Ishikawa (cell line): ENCODE measurements around the gene MRPL45.

Source experiments
- CEBPB ChIP-seq: IDR thresholded peaks from 2 replicates; pipeline ENCODE4 v1.6.1; 2012
- CREB1 ChIP-seq: IDR thresholded peaks from 2 replicates; pipeline ENCODE4 v1.6.1; 2012; ENCODE audit warnings: low read depth
- EGR1 ChIP-seq: IDR thresholded peaks from 2 replicates; pipeline ENCODE4 v1.6.1; 2012
- EP300 ChIP-seq: IDR thresholded peaks from 2 replicates; pipeline ENCODE4 v1.6.1; 2012; ENCODE audit warnings: borderline replicate concordance
- FOXM1 ChIP-seq: IDR thresholded peaks from 2 replicates; pipeline ENCODE4 v1.6.1; 2012; ENCODE audit warnings: low read depth, borderline replicate concordance
- MAX ChIP-seq: IDR thresholded peaks from 2 replicates; pipeline ENCODE4 v1.6.1; 2012
- NFIC ChIP-seq: IDR thresholded peaks from 2 replicates; pipeline ENCODE4 v1.6.1; 2012
- RAD21 ChIP-seq: IDR thresholded peaks from 2 replicates; pipeline ENCODE4 v1.6.1; 2012; ENCODE audit warnings: low read depth
- REST ChIP-seq: IDR thresholded peaks from 2 replicates; pipeline ENCODE4 v1.6.1; 2012; ENCODE audit warnings: low read depth, mild to moderate bottlenecking
- TAF1 ChIP-seq: IDR thresholded peaks from 2 replicates; pipeline ENCODE4 v1.6.1; 2012; ENCODE audit warnings: low read depth, mild to moderate bottlenecking
- TCF12 ChIP-seq: IDR thresholded peaks from 2 replicates; pipeline ENCODE4 v1.6.1; 2012; ENCODE audit warnings: low read depth
- TEAD4 ChIP-seq: IDR thresholded peaks from 2 replicates; pipeline ENCODE4 v1.6.1; 2012
- USF1 ChIP-seq: IDR thresholded peaks from 2 replicates; pipeline ENCODE4 v1.6.1; 2012
- YY1 ChIP-seq: IDR thresholded peaks from 2 replicates; pipeline ENCODE4 v1.6.1; 2012; ENCODE audit warnings: low read depth
- ZBTB7A ChIP-seq: IDR thresholded peaks from 2 replicates; pipeline ENCODE4 v1.6.1; 2012; ENCODE audit warnings: low read depth

MRPL45 gene

GRCh38 chr17:38358586-38359513 is 61.9 kb downstream of the MRPL45 start:
- TF ChIP-seq RAD21 = no peak
- TF ChIP-seq YY1 = no peak
- TF ChIP-seq EP300 = no peak
- TF ChIP-seq ZBTB7A = no peak
- no peak for TF ChIP-seq TAF1
- TF ChIP-seq TEAD4 = no peak
- no peak for TF ChIP-seq REST
- no peak for TF ChIP-seq FOXM1
- TF ChIP-seq TCF12 = no peak
- TF ChIP-seq CREB1 = no peak
- no peak for TF ChIP-seq NFIC
- TF ChIP-seq MAX = no peak
- TF ChIP-seq EGR1 = no peak
- no peak for TF ChIP-seq CEBPB
- no peak for TF ChIP-seq USF1

- TF ChIP-seq EP300 (no peak), ZBTB7A (no peak), CEBPB (no peak), USF1 (no peak), EGR1 (no peak), TEAD4 (no peak), CREB1 (no peak), TAF1 (no peak), YY1 (no peak), TCF12 (no peak), REST (no peak), MAX (no peak), FOXM1 (no peak)
These were observed 64.9 kb downstream of the MRPL45 start for GRCh38 chr17:38361694-38362465.

- TF ChIP-seq REST (no peak), ZBTB7A (no peak), RAD21 (no peak), YY1 (no peak), CREB1 (no peak), EP300 (no peak), MAX (no peak), TCF12 (no peak), CEBPB (no peak), NFIC (no peak), USF1 (no peak), TAF1 (no peak), EGR1 (no peak), TEAD4 (no peak), FOXM1 (no peak)
These were observed 66.0 kb downstream of the MRPL45 start for GRCh38 chr17:38363016-38363415.
